IPS DF 6.9 (cell line): ENCODE measurements around the gene ANXA9.
A peak's percentile ranks its signal among the peaks of the same experiment; 100 is the strongest.

Experiments used
- DNase-seq: peaks from one replicate; pipeline ENCODE4 v3.0.0-alpha.2; 2013; ENCODE audit warnings: low read depth, low spot score
- H3K27ac ChIP-seq: one replicate; pipeline ENCODE4 v1.5.1; 2013; ENCODE audit warnings: low read length, control low read depth
- H3K27me3 ChIP-seq: 2 replicates; pipeline ENCODE4 v1.6.1; 2013; ENCODE audit warnings: mild to moderate bottlenecking, low read length; ENCODE audit not compliant: control insufficient read depth, insufficient read depth
- H3K36me3 ChIP-seq: 2 replicates; pipeline ENCODE4 v1.6.1; 2013; ENCODE audit warnings: low read length; ENCODE audit not compliant: control insufficient read depth, insufficient read depth
- H3K4me1 ChIP-seq: 2 replicates; pipeline ENCODE4 v1.6.1; 2013; ENCODE audit warnings: low read length; ENCODE audit not compliant: control insufficient read depth, insufficient read depth
- H3K4me3 ChIP-seq: 2 replicates; pipeline ENCODE4 v1.5.1; 2013; ENCODE audit warnings: mild to moderate bottlenecking, low read length
- H3K9me3 ChIP-seq: 2 replicates; pipeline ENCODE4 v1.6.1; 2013; ENCODE audit warnings: low read length, inconsistent platforms; ENCODE audit not compliant: control insufficient read depth, insufficient read depth
- WGBS: extraction: QIAGEN DNeasy Blood & Tissue Kit; methylation state at CpG from one replicate; pipeline ENCODE4 v1.1.7; 2013; ENCODE audit warnings: mixed read lengths, missing lambda C conversion rate; ENCODE audit not compliant: insufficient read length, insufficient coverage; 5-methylcytosine and 5-hydroxymethylcytosine counted together

The ANXA9 gene

GRCh38 chr1:150974580-150975478 lies 7.3 kb upstream of the ANXA9 start, which contains the start of gene CERS2:
CERS2 (minus strand) TSS chr1:150974835; CDS start chr1:150969090, 5,745 bp downstream.
- H3K36me3 ChIP-seq: no peaks in the 10 kb centered on the region
- DNase-seq: no peak

GRCh38 chr1:150976401-150976821 lies 5.7 kb upstream of the ANXA9 start:
- no CpG with 5 or more reads among the region's 9 CpGs for whole genome bisulfite sequencing
- Histone ChIP-seq H3K27me3 (no peaks in the 10 kb centered on the region), H3K9me3 (no peaks in the 10 kb centered on the region), H3K27ac (no peak overlapping the region), H3K36me3 (no peaks in the 10 kb centered on the region), H3K4me3 (no peak overlapping the region), H3K4me1 (peaks cover 19% of the 10 kb centered on the region)
- no peak for DNase-seq

More at GRCh38 chr1:150974580-150975478, 7.3 kb upstream of the ANXA9 start, which contains the start of gene CERS2:
- no peaks in the 10 kb centered on the region for H3K27me3 ChIP-seq
- H3K4me3 ChIP-seq: peak within 1 kb of the TSS; percentile 69
- WGBS: no CpG with 5 or more reads among the region's 106 CpGs
- H3K27ac ChIP-seq: no peak within 1 kb of the TSS
- H3K9me3 ChIP-seq: no peaks in the 10 kb centered on the region
- H3K4me1 ChIP-seq: peaks cover 22% of the 10 kb centered on the region

GRCh38 chr1:150976879-150977694 lies 5.0 kb upstream of the ANXA9 start:
- no peaks in the 10 kb centered on the region for H3K9me3 ChIP-seq
- H3K4me1 ChIP-seq: peaks cover 23% of the 10 kb centered on the region
- DNase-seq: no peak
- no peaks in the 10 kb centered on the region for H3K36me3 ChIP-seq
- no peaks in the 10 kb centered on the region for H3K27me3 ChIP-seq
- no CpG with 5 or more reads among the region's 11 CpGs for WGBS
- no peak overlapping the region for H3K4me3 ChIP-seq
- H3K27ac ChIP-seq: no peak overlapping the region

- Histone ChIP-seq H3K9me3 (no peaks in the 10 kb centered on the region), H3K36me3 (no peaks in the 10 kb centered on the region), H3K4me3 (no peak overlapping the region), H3K27me3 (no peaks in the 10 kb centered on the region), H3K4me1 (peaks cover 14% of the 10 kb centered on the region; the same call in 1 of the 2 replicates), H3K27ac (no peak overlapping the region)
- no CpG with 5 or more reads among the region's 23 CpGs for WGBS
- peak; percentile 72 for DNase-seq
These were observed 2.7 kb upstream of the ANXA9 start for GRCh38 chr1:150979092-150980056.

- Histone ChIP-seq H3K4me3 (no peak overlapping the region), H3K27ac (no peak overlapping the region), H3K4me1 (peaks cover 12% of the 10 kb centered on the region; the same call in 1 of the 2 replicates), H3K27me3 (no peaks in the 10 kb centered on the region), H3K36me3 (no peaks in the 10 kb centered on the region), H3K9me3 (no peaks in the 10 kb centered on the region)
- DNase-seq: peak; percentile 83
- no CpG with 5 or more reads among the region's 6 CpGs for WGBS
These were observed 801 bp upstream of the ANXA9 start for GRCh38 chr1:150981177-150981804.

GRCh38 chr1:150985179-150985825 lies 3.2 kb downstream of the ANXA9 start:
- no peak overlapping the region for H3K4me3 ChIP-seq
- peaks cover 10% of the 10 kb centered on the region; the same call in 1 of the 2 replicates for H3K4me1 ChIP-seq
- no peaks in the 10 kb centered on the region for H3K36me3 ChIP-seq
- no peaks in the 10 kb centered on the region for H3K9me3 ChIP-seq
- H3K27me3 ChIP-seq: no peaks in the 10 kb centered on the region
- no peak for DNase-seq
- no peak overlapping the region for H3K27ac ChIP-seq
- WGBS: no CpG with 5 or more reads among the region's 2 CpGs

GRCh38 chr1:150987924-150988323 lies 5.8 kb downstream of the ANXA9 start:
- DNase-seq: no peak
- no peak overlapping the region for H3K4me3 ChIP-seq
- no peaks in the 10 kb centered on the region for H3K36me3 ChIP-seq
- H3K27me3 ChIP-seq: no peaks in the 10 kb centered on the region
- WGBS: no CpG with 5 or more reads among the region's 7 CpGs
- no peaks in the 10 kb centered on the region for H3K4me1 ChIP-seq
- H3K9me3 ChIP-seq: no peaks in the 10 kb centered on the region
- no peak overlapping the region for H3K27ac ChIP-seq

GRCh38 chr1:150992626-150993025 lies 10.5 kb downstream of the ANXA9 start:
- Histone ChIP-seq H3K9me3 (no peaks in the 10 kb centered on the region), H3K36me3 (0 out of 2 replicates have a peak, but pooled peaks cover 2% of the 10 kb centered on the region), H3K27ac (no peak overlapping the region), H3K27me3 (no peaks in the 10 kb centered on the region), H3K4me3 (no peak overlapping the region), H3K4me1 (no peaks in the 10 kb centered on the region)
- no CpG with 5 or more reads among the region's 4 CpGs for WGBS
- DNase-seq: no peak

GRCh38 chr1:150994248-150994647 lies 12.2 kb downstream of the ANXA9 start:
- no peak overlapping the region for H3K27ac ChIP-seq
- no peak overlapping the region for H3K4me3 ChIP-seq
- H3K9me3 ChIP-seq: no peaks in the 10 kb centered on the region
- 0 out of 2 replicates have a peak, but pooled peaks cover 3% of the 10 kb centered on the region for H3K36me3 ChIP-seq
- WGBS: no CpG with 5 or more reads among the region's 3 CpGs
- H3K27me3 ChIP-seq: no peaks in the 10 kb centered on the region
- no peak for DNase-seq
- H3K4me1 ChIP-seq: no peaks in the 10 kb centered on the region
